IMR-90 (cell line): ENCODE results near the gene KCNQ5. TPM values are rescaled to one million over a fixed set of nuclear protein-coding genes. Genes with fewer than 3 reads are reported as not detected.
A peak's percentile ranks its signal among the peaks of the same experiment; 100 is the strongest.

Experiments
- ATAC-seq: fragments of 200-7000 bp; cut with Tn5 transposase; 2 replicates; pipeline ENCODE4 v1.9.1; 2020; ENCODE audit warnings: low read depth, mild to moderate bottlenecking, moderate library complexity
- BruUV-seq: library from RNA; stranded (reverse); fragments of 400-500 nt; replicated peaks from 2 replicates; lab custom pipeline; 2021; lab: Mats Ljungman, UMichigan
- CTCF ChIA-PET: fragments of 300-600 bp; formaldehyde crosslinking; extraction: SDS; loops from one replicate; lab custom pipeline; 2021; ENCODE audit warnings: antibody characterized with exemption; lab: Yijun Ruan, JAX
- POLR2A ChIA-PET: fragments of 300-600 bp; sonication (Branson Sonifier 250); formaldehyde crosslinking; loops from one replicate; lab custom pipeline; 2022; ENCODE audit warnings: antibody characterized with exemption; ENCODE audit not compliant: unreplicated experiment; lab: Charles Lee
- DNase-seq: peaks from one replicate; pipeline ENCODE4 v3.0.0; 2013
- H2AFZ ChIP-seq: replicated peaks from 2 replicates; pipeline ENCODE3; 2013; ENCODE audit warnings: low read length, mild to moderate bottlenecking; ENCODE audit not compliant: poor library complexity
- H2AK5ac ChIP-seq: 2 replicates; pipeline ENCODE4 v1.6.1; 2013; ENCODE audit warnings: low read depth, low read length, inconsistent platforms
- H2AK9ac ChIP-seq: replicated peaks from 2 replicates; pipeline ENCODE3; 2013; ENCODE audit warnings: mild to moderate bottlenecking, low read depth, low read length, moderate library complexity; ENCODE audit not compliant: poor library complexity
- H2BK120ac ChIP-seq: 2 replicates; pipeline ENCODE4 v1.6.1; 2013; ENCODE audit warnings: low read depth, low read length, inconsistent platforms
- H2BK15ac ChIP-seq: 3 replicates; pipeline ENCODE4 v1.6.1; 2013; ENCODE audit warnings: low read depth, low read length, inconsistent platforms
- H2BK20ac ChIP-seq: 2 replicates; pipeline ENCODE4 v1.6.1; 2013; ENCODE audit warnings: low read depth, mild to moderate bottlenecking, inconsistent platforms, low read length, moderate library complexity
- H2BK5ac ChIP-seq: 2 replicates; pipeline ENCODE4 v1.6.1; 2013; ENCODE audit warnings: mild to moderate bottlenecking, low read depth, low read length, inconsistent platforms; ENCODE audit not compliant: poor library complexity, severe bottlenecking
- H3K14ac ChIP-seq: replicated peaks from 2 replicates; pipeline ENCODE4 v1.6.1; 2013; ENCODE audit warnings: low read depth, low read length, inconsistent platforms
- H3K18ac ChIP-seq: 2 replicates; pipeline ENCODE4 v1.6.1; 2013; ENCODE audit warnings: low read depth, low read length, control low read depth
- H3K23ac ChIP-seq: 2 replicates; pipeline ENCODE4 v1.6.1; 2013; ENCODE audit warnings: low read depth, low read length, inconsistent platforms
- H3K27ac ChIP-seq: 2 replicates; pipeline ENCODE4 v1.5.1; 2013; ENCODE audit warnings: mild to moderate bottlenecking, control low read depth, low read length; ENCODE audit not compliant: insufficient read depth
- H3K27me3 ChIP-seq: 2 replicates; pipeline ENCODE4 v1.6.1; 2013; ENCODE audit warnings: low read length; ENCODE audit not compliant: control insufficient read depth, insufficient read depth
- H3K36me3 ChIP-seq: 2 replicates; pipeline ENCODE4 v1.6.1; 2013; ENCODE audit warnings: low read length, mixed read lengths; ENCODE audit not compliant: control insufficient read depth, insufficient read depth
- H3K4ac ChIP-seq: 2 replicates; pipeline ENCODE4 v1.6.1; 2013; ENCODE audit warnings: low read depth, low read length, inconsistent platforms
- H3K4me1 ChIP-seq: 2 replicates; pipeline ENCODE4 v1.6.1; 2013; ENCODE audit warnings: low read length, mixed read lengths; ENCODE audit not compliant: control insufficient read depth, insufficient read depth
- H3K4me2 ChIP-seq: 2 replicates; pipeline ENCODE4 v1.6.1; 2013; ENCODE audit warnings: low read depth, mild to moderate bottlenecking, control low read depth, low read length, moderate library complexity
- H3K4me3 ChIP-seq: 2 replicates; pipeline ENCODE4 v1.5.1; 2013; ENCODE audit warnings: low read depth, mild to moderate bottlenecking, control low read depth, low read length, moderate library complexity; ENCODE audit not compliant: insufficient read depth
- H3K56ac ChIP-seq: 2 replicates; pipeline ENCODE4 v1.6.1; 2013; ENCODE audit warnings: low read length, inconsistent platforms; ENCODE audit not compliant: insufficient read depth; ENCODE audit errors: extremely low read depth
- H3K79me1 ChIP-seq, 2 experiments: 2 replicates each; pipeline ENCODE4 v1.6.1; 2013; ENCODE audit warnings: low read length in 2 of 2, inconsistent platforms in 1 of 2, low read depth in 1 of 2
- H3K9ac ChIP-seq: 2 replicates; pipeline ENCODE4 v1.6.1; 2013; ENCODE audit warnings: low read depth, low read length, control low read depth
- H3K9me1 ChIP-seq: 2 replicates; pipeline ENCODE4 v1.6.1; 2013; ENCODE audit warnings: low read length, inconsistent platforms; ENCODE audit not compliant: insufficient read depth
- H3K9me3 ChIP-seq: 2 replicates; pipeline ENCODE4 v1.6.1; 2013; ENCODE audit warnings: low read length; ENCODE audit not compliant: control insufficient read depth, insufficient read depth
- H4K20me1 ChIP-seq: 2 replicates; pipeline ENCODE4 v1.6.1; 2013; ENCODE audit warnings: low read length, inconsistent platforms; ENCODE audit not compliant: insufficient read depth
- H4K5ac ChIP-seq: 2 replicates; pipeline ENCODE4 v1.6.1; 2013; ENCODE audit warnings: mild to moderate bottlenecking, low read depth, low read length, control low read depth
- H4K8ac ChIP-seq, 2 experiments: 2 replicates each; pipeline ENCODE4 v1.6.1; 2013; ENCODE audit warnings: low read depth in 2 of 2, low read length in 2 of 2, control low read depth in 1 of 2, inconsistent platforms in 1 of 2
- H4K91ac ChIP-seq: 2 replicates; pipeline ENCODE4 v1.6.1; 2013; ENCODE audit warnings: low read depth, low read length, inconsistent platforms; ENCODE audit not compliant: insufficient read depth
- BHLHE40 ChIP-seq: fragments of 150-350 bp; IDR thresholded peaks from 2 replicates; pipeline ENCODE4 v1.6.1; 2016; ENCODE audit warnings: mild to moderate bottlenecking, low read depth, low read length
- CEBPB ChIP-seq: IDR thresholded peaks from 2 replicates; pipeline ENCODE4 v1.6.1; 2012; ENCODE audit warnings: low read depth, low read length, improper control_type of control experiment
- CHD1 ChIP-seq: IDR thresholded peaks from 2 replicates; pipeline ENCODE4 v1.6.1; 2012; ENCODE audit warnings: low read depth, low read length, improper control_type of control experiment
- ELK1 ChIP-seq: fragments of 150-350 bp; IDR thresholded peaks from 2 replicates; pipeline ENCODE4 v1.6.1; 2016; ENCODE audit warnings: low read depth, mild to moderate bottlenecking, low read length, moderate library complexity, borderline replicate concordance
- FOS ChIP-seq: fragments of 150-350 bp; IDR thresholded peaks from 2 replicates; pipeline ENCODE4 v1.6.1; 2016; ENCODE audit warnings: low read depth, low read length
- MAFK ChIP-seq: IDR thresholded peaks from 2 replicates; pipeline ENCODE4 v1.6.1; 2012; ENCODE audit warnings: low read depth, low read length, improper control_type of control experiment
- MAZ ChIP-seq: IDR thresholded peaks from 2 replicates; pipeline ENCODE4 v1.6.1; 2012; ENCODE audit warnings: low read depth, mild to moderate bottlenecking, low read length, improper control_type of control experiment, moderate library complexity, borderline replicate concordance
- MXI1 ChIP-seq: IDR thresholded peaks from 2 replicates; pipeline ENCODE4 v1.6.1; 2012; ENCODE audit warnings: low read depth, mild to moderate bottlenecking, low read length, moderate library complexity, borderline replicate concordance
- NFE2L2 ChIP-seq: fragments of 150-350 bp; IDR thresholded peaks from 2 replicates; pipeline ENCODE4 v1.6.1; 2016; ENCODE audit warnings: low read depth, mild to moderate bottlenecking, low read length
- POLR2A ChIP-seq: IDR thresholded peaks from 2 replicates; pipeline ENCODE4 v1.6.1; 2012; ENCODE audit warnings: mild to moderate bottlenecking, low read depth, low read length
- RAD21 ChIP-seq: IDR thresholded peaks from 2 replicates; pipeline ENCODE4 v1.6.1; 2012; ENCODE audit warnings: low read length, improper control_type of control experiment
- RCOR1 ChIP-seq: IDR thresholded peaks from 2 replicates; pipeline ENCODE4 v1.6.1; 2012; ENCODE audit warnings: mild to moderate bottlenecking, low read length, improper control_type of control experiment; ENCODE audit not compliant: insufficient replicate concordance
- RFX5 ChIP-seq: IDR thresholded peaks from 2 replicates; pipeline ENCODE4 v1.8.0; 2012; ENCODE audit warnings: low read depth, mild to moderate bottlenecking, low read length, moderate library complexity
- SMC3 ChIP-seq: fragments of 150-350 bp; IDR thresholded peaks from 2 replicates; pipeline ENCODE4 v1.6.1; 2016; ENCODE audit warnings: low read depth, mild to moderate bottlenecking, antibody characterized with exemption, low read length, moderate library complexity
- WGBS, 2 experiments: methylation state at CpG; one replicate each; pipeline versions ENCODE4 v1.1.5 to v1.1.7; 2013; ENCODE audit warnings: missing lambda C conversion rate in 2 of 2; ENCODE audit not compliant: insufficient read length in 1 of 2; ENCODE audit errors: extremely low coverage in 2 of 2; 5-methylcytosine and 5-hydroxymethylcytosine counted together
- dilution Hi-C: fragments of 300-500 bp; cut with HindIII; formaldehyde crosslinking; loops from one replicate; pipeline ENCODE4 v1.14.3; 2018; ENCODE audit warnings: low sequenced_read_pairs; ENCODE audit not compliant: unreplicated experiment
- in situ Hi-C: fragments of 300-500 bp; cut with MboI; formaldehyde crosslinking; loops from 3 replicates; pipeline ENCODE4 v1.14.3; 2019; ENCODE audit warnings: low sequenced_read_pairs, inconsistent platforms, mixed read lengths
- intact Hi-C: fragments of 100-400 bp; cut with micrococcal nuclease; formaldehyde crosslinking; loops from 2 replicates; pipeline ENCODE4 v1.10.0; 2022
- polyA plus RNA-seq, 3 experiments: library from polyadenylated mRNA; depleted of rRNA; stranded (reverse); fragments of >200 nt; gene quantifications; 2 replicates each; pipeline ENCODE4 v1.2.3, GENCODE V29; 2012; ENCODE audit warnings: low replicate concordance in 1 of 3
- total RNA-seq: library from RNA; depleted of rRNA; stranded (reverse); fragments of >200 nt; gene quantifications from 2 replicates; pipeline ENCODE4 v1.2.3, GENCODE V29; 2012
- TF ChIP-seq, protein P1 (sequence below): conservative IDR thresholded peaks from 2 replicates; pipeline ENCODE4 v1.5.1; 2012; ENCODE audit warnings: mild to moderate bottlenecking, low read depth, low read length, improper control_type of control experiment
- TF ChIP-seq, protein P2 (sequence below): fragments of 150-350 bp; IDR thresholded peaks from 2 replicates; pipeline ENCODE4 v1.6.1; 2017; ENCODE audit warnings: mild to moderate bottlenecking, antibody characterized with exemption, low read length, low read depth

The KCNQ5 gene
- total and polyA plus RNA-seq, 2 of the 4 experiments (the other 2 are of a cell fraction), result 0.75 to 1.3 TPM

GRCh38 chr6:73085443-73085871, 463.6 kb downstream of the KCNQ5 start:
- ATAC-seq (peak; percentile 54; the same call in 1 of the 2 replicates), DNase-seq (peak; percentile 16)
- no peak overlapping the region for H4K8ac ChIP-seq
- H4K5ac ChIP-seq, result no peak overlapping the region
- H3K23ac ChIP-seq, result no peak overlapping the region
- H2AK9ac ChIP-seq, result no peak overlapping the region
- in situ Hi-C loops (no loop called here), intact Hi-C loops (no loop called here), dilution Hi-C loops (no loop called here)
- no peaks in the 10 kb centered on the region for H4K20me1 ChIP-seq
- no peak overlapping the region for H2BK15ac ChIP-seq
- no peak overlapping the region for H3K4ac ChIP-seq
- H4K91ac ChIP-seq, result no peak overlapping the region
- H2BK5ac ChIP-seq, result no peak overlapping the region
- WGBS, 2 experiments, result no CpG with 5 or more reads among the region's 4 CpGs
- no peak for TF ChIP-seq MXI1
- no peak for TF ChIP-seq RFX5
- no peak for TF ChIP-seq ELK1
- TF ChIP-seq MAZ, result no peak
- no peak for TF ChIP-seq MAFK
- no peak for TF ChIP-seq SMC3
- no peak for TF ChIP-seq RCOR1
- no peak for TF ChIP-seq NFE2L2
- no peak for TF ChIP-seq POLR2A
- no peak for TF ChIP-seq BHLHE40
- no peak for TF ChIP-seq CEBPB
- no peak for TF ChIP-seq RAD21
- TF ChIP-seq FOS, result no peak
- no peak for TF ChIP-seq CHD1
- TF ChIP-seq, protein P1, sequence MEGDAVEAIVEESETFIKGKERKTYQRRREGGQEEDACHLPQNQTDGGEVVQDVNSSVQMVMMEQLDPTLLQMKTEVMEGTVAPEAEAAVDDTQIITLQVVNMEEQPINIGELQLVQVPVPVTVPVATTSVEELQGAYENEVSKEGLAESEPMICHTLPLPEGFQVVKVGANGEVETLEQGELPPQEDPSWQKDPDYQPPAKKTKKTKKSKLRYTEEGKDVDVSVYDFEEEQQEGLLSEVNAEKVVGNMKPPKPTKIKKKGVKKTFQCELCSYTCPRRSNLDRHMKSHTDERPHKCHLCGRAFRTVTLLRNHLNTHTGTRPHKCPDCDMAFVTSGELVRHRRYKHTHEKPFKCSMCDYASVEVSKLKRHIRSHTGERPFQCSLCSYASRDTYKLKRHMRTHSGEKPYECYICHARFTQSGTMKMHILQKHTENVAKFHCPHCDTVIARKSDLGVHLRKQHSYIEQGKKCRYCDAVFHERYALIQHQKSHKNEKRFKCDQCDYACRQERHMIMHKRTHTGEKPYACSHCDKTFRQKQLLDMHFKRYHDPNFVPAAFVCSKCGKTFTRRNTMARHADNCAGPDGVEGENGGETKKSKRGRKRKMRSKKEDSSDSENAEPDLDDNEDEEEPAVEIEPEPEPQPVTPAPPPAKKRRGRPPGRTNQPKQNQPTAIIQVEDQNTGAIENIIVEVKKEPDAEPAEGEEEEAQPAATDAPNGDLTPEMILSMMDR, result no peak
- TF ChIP-seq, protein P2, sequence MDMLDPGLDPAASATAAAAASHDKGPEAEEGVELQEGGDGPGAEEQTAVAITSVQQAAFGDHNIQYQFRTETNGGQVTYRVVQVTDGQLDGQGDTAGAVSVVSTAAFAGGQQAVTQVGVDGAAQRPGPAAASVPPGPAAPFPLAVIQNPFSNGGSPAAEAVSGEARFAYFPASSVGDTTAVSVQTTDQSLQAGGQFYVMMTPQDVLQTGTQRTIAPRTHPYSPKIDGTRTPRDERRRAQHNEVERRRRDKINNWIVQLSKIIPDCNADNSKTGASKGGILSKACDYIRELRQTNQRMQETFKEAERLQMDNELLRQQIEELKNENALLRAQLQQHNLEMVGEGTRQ, result no peak
- POLR2A ChIA-PET, result no interaction called here
- CTCF ChIA-PET, result no interaction called here
- H3K27ac ChIP-seq, result no peak overlapping the region
- H3K9me1 ChIP-seq, result no peaks in the 10 kb centered on the region
- H3K4me2 ChIP-seq, result no peak overlapping the region
- H2AK5ac ChIP-seq, result no peak overlapping the region
- no peak overlapping the region for H3K56ac ChIP-seq
- H3K36me3 ChIP-seq, result no peaks in the 10 kb centered on the region
- no peaks in the 10 kb centered on the region for H3K79me1 ChIP-seq
- no peak overlapping the region for H3K14ac ChIP-seq
- no peak overlapping the region; the same call in 1 of the 2 replicates for H2BK120ac ChIP-seq
- peaks cover 4% of the 10 kb centered on the region; the same call in 1 of the 2 replicates for H3K4me1 ChIP-seq
- H3K9ac ChIP-seq, result no peak overlapping the region
- no TSS peak for BruUV-seq
- H3K4me3 ChIP-seq, result no peak overlapping the region
- H3K18ac ChIP-seq, result no peak overlapping the region
- H2BK20ac ChIP-seq, result 0 out of 2 replicates have a peak overlapping the region, but pooled peaks have one; percentile 14
- H2AFZ ChIP-seq, result peak overlapping the region; percentile 72
- no peaks in the 10 kb centered on the region for H3K9me3 ChIP-seq
- H3K27me3 ChIP-seq, result no peaks in the 10 kb centered on the region
